Suprapubic skin (tissue), 4 donors: ENCODE results near the gene GHDC.

Experiments
- EP300 ChIP-seq: sonication (generic); formaldehyde crosslinking; IDR thresholded peaks from one replicate; pipeline ENCODE4 v1.6.1; 2017; ENCODE audit warnings: antibody characterized with exemption
- POLR2A ChIP-seq, 2 donors: fragments of 450-650 bp; IDR thresholded peaks; one replicate each; pipeline ENCODE4 v1.6.1; 2017; ENCODE audit warnings: antibody characterized with exemption in 2 of 2, mild to moderate bottlenecking in 2 of 2, moderate library complexity in 2 of 2
- POLR2AphosphoS5 ChIP-seq, 3 donors: sonication (generic); formaldehyde crosslinking; IDR thresholded peaks; one replicate each; pipeline ENCODE4 v1.6.1; 2017; ENCODE audit warnings: antibody characterized with exemption in 3 of 3
- TF ChIP-seq, protein P1 (sequence below), 2 donors: fragments of 200-600 bp in 1 of 2; fragments of 450-650 bp in 1 of 2; sonication (generic) in 1 of 2; IDR thresholded peaks; one replicate each; pipeline ENCODE4 v1.5.1; 2016 to 2019; ENCODE audit warnings: antibody characterized with exemption in 2 of 2, mild to moderate bottlenecking in 1 of 2, moderate library complexity in 1 of 2

DNA sequence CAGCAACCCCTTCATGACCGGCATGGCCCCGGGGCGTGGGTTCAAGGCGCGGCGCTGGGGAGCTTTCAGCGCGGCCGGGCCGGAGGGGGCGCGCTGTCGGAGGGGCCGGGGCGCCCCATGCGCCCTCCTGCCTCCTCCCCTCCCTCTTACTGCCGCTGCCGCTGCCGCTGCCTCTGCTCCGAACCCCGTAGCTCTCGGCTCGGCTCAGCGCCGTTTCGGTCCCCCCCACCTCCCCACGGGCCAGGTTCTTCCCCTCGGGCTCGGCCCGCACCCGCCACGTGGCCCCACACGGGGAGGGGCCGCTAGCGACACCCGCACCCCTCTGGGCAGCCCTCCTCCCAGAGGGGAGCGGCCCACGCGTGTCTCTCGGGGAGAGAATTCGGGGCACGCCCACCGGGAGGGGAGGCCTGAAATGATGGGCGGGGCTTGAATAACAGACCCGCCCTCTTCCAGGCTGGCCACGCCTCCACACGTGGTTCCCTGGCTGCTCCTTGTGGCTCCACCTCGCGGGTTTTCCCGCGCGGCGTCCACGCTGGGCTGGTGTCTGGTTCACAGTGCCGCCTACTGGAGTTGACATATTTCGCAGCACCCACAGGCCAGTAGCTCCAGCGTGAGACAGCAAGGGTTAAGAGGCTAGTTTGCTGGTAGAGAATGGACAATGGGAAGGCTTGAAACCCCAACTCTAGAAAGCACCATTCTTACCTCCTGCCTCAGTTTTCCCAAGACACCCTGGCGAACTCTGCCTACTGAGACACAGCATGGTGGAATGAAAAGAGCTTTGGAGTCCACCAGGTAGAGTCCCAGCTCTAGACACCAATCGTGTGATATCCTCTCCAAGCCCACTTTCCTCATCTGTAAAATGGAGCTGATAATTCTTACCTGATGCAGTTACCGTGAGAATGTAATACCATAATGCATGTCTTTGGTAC is 13.1 kb downstream of the GHDC start, which contains the start of gene KCNH4:
- TF ChIP-seq POLR2A (IDR thresholded peaks at IDR 0.05) (no peak), POLR2AphosphoS5 (IDR thresholded peaks at IDR 0.05) (no peak), EP300 (no peak)
- TF ChIP-seq, protein P1, sequence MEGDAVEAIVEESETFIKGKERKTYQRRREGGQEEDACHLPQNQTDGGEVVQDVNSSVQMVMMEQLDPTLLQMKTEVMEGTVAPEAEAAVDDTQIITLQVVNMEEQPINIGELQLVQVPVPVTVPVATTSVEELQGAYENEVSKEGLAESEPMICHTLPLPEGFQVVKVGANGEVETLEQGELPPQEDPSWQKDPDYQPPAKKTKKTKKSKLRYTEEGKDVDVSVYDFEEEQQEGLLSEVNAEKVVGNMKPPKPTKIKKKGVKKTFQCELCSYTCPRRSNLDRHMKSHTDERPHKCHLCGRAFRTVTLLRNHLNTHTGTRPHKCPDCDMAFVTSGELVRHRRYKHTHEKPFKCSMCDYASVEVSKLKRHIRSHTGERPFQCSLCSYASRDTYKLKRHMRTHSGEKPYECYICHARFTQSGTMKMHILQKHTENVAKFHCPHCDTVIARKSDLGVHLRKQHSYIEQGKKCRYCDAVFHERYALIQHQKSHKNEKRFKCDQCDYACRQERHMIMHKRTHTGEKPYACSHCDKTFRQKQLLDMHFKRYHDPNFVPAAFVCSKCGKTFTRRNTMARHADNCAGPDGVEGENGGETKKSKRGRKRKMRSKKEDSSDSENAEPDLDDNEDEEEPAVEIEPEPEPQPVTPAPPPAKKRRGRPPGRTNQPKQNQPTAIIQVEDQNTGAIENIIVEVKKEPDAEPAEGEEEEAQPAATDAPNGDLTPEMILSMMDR (IDR thresholded peaks at IDR 0.05): peak in 1 of 2 donors; percentile 45
